ENCODE measurements around the gene EXOC1L.
"Not testable (repeated sequence)": the region's sequence is repeated elsewhere in the genome, so short reads cannot be mapped to it uniquely, and the experiment has no call there.

Gene EXOC1L

GRCh38 chr4:55841373-55842239 is 22.0 kb downstream of the EXOC1L start:
- H3K4me3 ChIP-seq (ENCODE audit: low read length); H3K4me1 ChIP-seq (ENCODE audit: insufficient read depth, low read length); H3K9me3 ChIP-seq (ENCODE audit: low read length); H3K36me3 ChIP-seq (ENCODE audit: insufficient read depth, low read length); H3K27me3 ChIP-seq (ENCODE audit: insufficient read depth, low read length): not testable (repeated sequence)
- peak overlapping the region; percentile 26 for H2AFZ ChIP-seq (ENCODE audit: low read depth, low read length)

DNA sequence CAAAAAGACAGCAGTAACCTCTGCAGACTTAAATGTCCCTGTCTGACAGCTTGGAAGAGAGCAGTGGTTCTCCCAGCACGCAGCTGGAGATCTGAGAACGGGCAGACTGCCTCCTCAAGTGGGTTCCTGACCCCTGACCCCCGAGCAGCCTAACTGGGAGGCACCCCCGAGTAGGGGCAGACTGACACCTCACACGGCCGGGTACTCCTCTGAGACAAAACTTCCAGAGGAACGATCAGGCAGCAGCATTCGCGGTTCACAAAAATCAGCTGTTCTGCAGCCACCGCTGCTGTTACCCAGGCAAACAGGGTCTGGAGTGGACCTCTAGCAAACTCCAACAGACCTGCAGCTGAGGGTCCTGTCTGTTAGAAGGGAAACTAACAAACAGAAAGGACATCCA is 22.7 kb downstream of the EXOC1L start:
- not testable (repeated sequence) for H3K27me3 ChIP-seq (ENCODE audit: insufficient read depth, low read length); H2AFZ ChIP-seq (ENCODE audit: low read depth, low read length); H3K9me3 ChIP-seq (ENCODE audit: low read length); H3K4me3 ChIP-seq (ENCODE audit: low read length); H3K36me3 ChIP-seq (ENCODE audit: insufficient read depth, low read length); H3K4me1 ChIP-seq (ENCODE audit: insufficient read depth, low read length)

GRCh38 chr4:55849724-55850123 is 30.1 kb downstream of the EXOC1L start:
- Histone ChIP-seq H2AFZ (ENCODE audit: low read depth, low read length) (no peak overlapping the region), H3K27me3 (ENCODE audit: insufficient read depth, low read length) (peaks cover 3% of the 10 kb centered on the region), H3K36me3 (ENCODE audit: insufficient read depth, low read length) (no peaks in the 10 kb centered on the region), H3K9me3 (ENCODE audit: low read length) (no peaks in the 10 kb centered on the region), H3K4me3 (ENCODE audit: low read length) (no peak overlapping the region), H3K4me1 (ENCODE audit: insufficient read depth, low read length) (peaks cover 10% of the 10 kb centered on the region)

DNA sequence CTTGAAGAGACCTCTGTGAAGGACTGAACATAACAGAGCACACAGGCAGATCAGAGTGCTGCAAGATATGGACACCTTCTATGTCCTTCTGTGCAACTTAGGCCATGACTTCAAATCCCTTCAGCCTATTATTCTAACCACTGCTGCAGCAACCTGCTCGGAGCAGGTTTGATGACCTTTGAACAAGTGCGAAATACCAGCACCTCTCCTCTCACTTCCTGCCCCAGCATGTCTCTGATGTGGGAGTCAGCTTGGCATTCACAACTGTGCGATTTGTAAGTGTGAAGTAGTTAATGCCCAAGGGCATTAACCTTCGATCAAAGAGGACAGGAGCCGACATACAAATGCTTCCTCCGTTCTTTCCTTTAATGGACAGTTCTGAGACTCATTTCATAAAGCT is 32.3 kb downstream of the EXOC1L start:
- H3K9me3 ChIP-seq (ENCODE audit: low read length): no peaks in the 10 kb centered on the region

GRCh38 chr4:55853484-55854046 is 34.0 kb downstream of the EXOC1L start, which contains the start of gene EXOC1:
Gene EXOC1, plus strand, starts transcription at chr4:55853648. Its CDS starts 4,676 bp downstream, at chr4:55858324.
- Histone ChIP-seq H3K4me1 (ENCODE audit: insufficient read depth, low read length) (peaks cover 20% of the 10 kb centered on the region), H3K4me3 (ENCODE audit: low read length) (peak within 1 kb of the TSS; percentile 78), H3K27me3 (ENCODE audit: insufficient read depth, low read length) (peaks cover 3% of the 10 kb centered on the region), H2AFZ (ENCODE audit: low read depth, low read length) (peak within 1 kb of the TSS; percentile 94), H3K36me3 (ENCODE audit: insufficient read depth, low read length) (no peaks in the 10 kb centered on the region), H3K9me3 (ENCODE audit: low read length) (no peaks in the 10 kb centered on the region)

More for the DNA sequence above, 32.3 kb downstream of the EXOC1L start:
- H3K36me3 ChIP-seq (ENCODE audit: insufficient read depth, low read length): no peaks in the 10 kb centered on the region
- no peak overlapping the region for H2AFZ ChIP-seq (ENCODE audit: low read depth, low read length)
- peaks cover 20% of the 10 kb centered on the region for H3K4me1 ChIP-seq (ENCODE audit: insufficient read depth, low read length)
- H3K4me3 ChIP-seq (ENCODE audit: low read length): no peak overlapping the region
- peaks cover 3% of the 10 kb centered on the region for H3K27me3 ChIP-seq (ENCODE audit: insufficient read depth, low read length)

GRCh38 chr4:55854129-55854528 is 34.5 kb downstream of the EXOC1L start:
- Histone ChIP-seq H3K36me3 (ENCODE audit: insufficient read depth, low read length) (peaks cover 3% of the 10 kb centered on the region), H3K9me3 (ENCODE audit: low read length) (no peaks in the 10 kb centered on the region), H3K4me3 (ENCODE audit: low read length) (peak overlapping the region; percentile 78), H2AFZ (ENCODE audit: low read depth, low read length) (peak overlapping the region; percentile 19), H3K27me3 (ENCODE audit: insufficient read depth, low read length) (peaks cover 3% of the 10 kb centered on the region), H3K4me1 (ENCODE audit: insufficient read depth, low read length) (peaks cover 20% of the 10 kb centered on the region)

- Histone ChIP-seq H3K4me3 (ENCODE audit: low read length) (no peak overlapping the region), H3K4me1 (ENCODE audit: insufficient read depth, low read length) (peaks cover 20% of the 10 kb centered on the region), H3K36me3 (ENCODE audit: insufficient read depth, low read length) (peaks cover 10% of the 10 kb centered on the region), H3K9me3 (ENCODE audit: low read length) (no peaks in the 10 kb centered on the region), H3K27me3 (ENCODE audit: insufficient read depth, low read length) (no peaks in the 10 kb centered on the region), H2AFZ (ENCODE audit: low read depth, low read length) (no peak overlapping the region)
Measured at GRCh38 chr4:55857586-55857985, 38.0 kb downstream of the EXOC1L start.

DNA sequence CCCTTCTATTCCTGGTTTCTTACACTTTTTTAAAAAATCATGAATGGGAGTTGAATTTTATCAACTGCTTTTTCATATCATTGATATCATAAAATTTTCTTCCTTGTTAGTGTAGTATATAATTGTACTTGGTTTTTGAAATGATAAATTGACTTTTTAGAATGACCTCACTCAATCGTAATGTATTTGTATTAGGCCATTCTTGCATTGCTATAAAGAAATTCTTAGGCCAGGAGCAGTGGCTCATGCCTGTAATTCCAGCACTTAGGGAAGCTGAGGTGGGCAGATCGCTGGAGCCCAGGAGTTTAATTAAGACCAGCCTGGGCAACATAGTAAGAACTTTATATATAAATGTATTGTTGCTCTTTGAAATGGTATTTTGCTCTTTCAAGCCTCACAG is 40.1 kb downstream of the EXOC1L start:
- Histone ChIP-seq H2AFZ (ENCODE audit: low read depth, low read length) (no peak overlapping the region), H3K36me3 (ENCODE audit: insufficient read depth, low read length) (peaks cover 17% of the 10 kb centered on the region), H3K4me3 (ENCODE audit: low read length) (no peak overlapping the region), H3K27me3 (ENCODE audit: insufficient read depth, low read length) (no peaks in the 10 kb centered on the region), H3K9me3 (ENCODE audit: low read length) (no peaks in the 10 kb centered on the region), H3K4me1 (ENCODE audit: insufficient read depth, low read length) (peaks cover 11% of the 10 kb centered on the region)

- no peaks in the 10 kb centered on the region for H3K9me3 ChIP-seq (ENCODE audit: low read length)
- H3K4me1 ChIP-seq (ENCODE audit: insufficient read depth, low read length): no peaks in the 10 kb centered on the region
- no peak overlapping the region for H2AFZ ChIP-seq (ENCODE audit: low read depth, low read length)
- peaks cover 35% of the 10 kb centered on the region for H3K36me3 ChIP-seq (ENCODE audit: insufficient read depth, low read length)
- no peaks in the 10 kb centered on the region for H3K27me3 ChIP-seq (ENCODE audit: insufficient read depth, low read length)
- no peak overlapping the region for H3K4me3 ChIP-seq (ENCODE audit: low read length)
Measured at GRCh38 chr4:55864577-55865223, 45.1 kb downstream of the EXOC1L start.

GRCh38 chr4:55865228-55865806 is 45.7 kb downstream of the EXOC1L start:
- Histone ChIP-seq H3K4me3 (ENCODE audit: low read length) (no peak overlapping the region), H3K4me1 (ENCODE audit: insufficient read depth, low read length) (no peaks in the 10 kb centered on the region), H2AFZ (ENCODE audit: low read depth, low read length) (no peak overlapping the region), H3K27me3 (ENCODE audit: insufficient read depth, low read length) (no peaks in the 10 kb centered on the region), H3K9me3 (ENCODE audit: low read length) (no peaks in the 10 kb centered on the region), H3K36me3 (ENCODE audit: insufficient read depth, low read length) (peaks cover 37% of the 10 kb centered on the region)

DNA sequence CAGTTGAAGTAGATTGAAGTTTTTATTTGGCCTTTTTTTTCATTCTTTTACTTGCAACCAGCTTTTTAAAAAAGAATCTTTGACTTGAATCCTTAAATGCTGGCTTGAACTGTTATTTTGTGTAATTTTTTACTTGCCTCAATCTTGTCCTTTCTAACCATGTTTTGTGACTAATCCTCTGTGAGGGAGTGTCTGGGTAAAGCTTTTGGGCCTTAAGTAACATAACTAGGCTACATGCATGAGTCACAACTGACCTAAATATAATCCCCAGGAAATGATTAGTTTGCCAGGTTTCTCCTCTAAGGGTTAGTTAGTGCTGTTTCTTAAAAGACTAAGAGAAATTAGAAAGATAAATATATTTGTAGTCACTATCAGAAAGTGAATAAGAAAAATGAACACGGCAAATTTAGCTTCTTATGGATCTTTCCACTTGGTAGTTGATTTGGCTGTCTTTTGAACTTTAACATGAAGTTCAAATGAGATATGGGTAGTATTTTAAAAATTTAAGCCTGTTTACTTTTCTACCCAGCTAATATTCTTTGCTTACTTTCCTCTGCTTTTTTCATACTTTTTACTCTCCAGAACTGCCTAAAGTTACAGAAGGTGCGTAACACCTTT is 46.8 kb downstream of the EXOC1L start:
- H3K36me3 ChIP-seq (ENCODE audit: insufficient read depth, low read length): peaks cover 47% of the 10 kb centered on the region
- no peaks in the 10 kb centered on the region for H3K9me3 ChIP-seq (ENCODE audit: low read length)
- H2AFZ ChIP-seq (ENCODE audit: low read depth, low read length): no peak overlapping the region
- no peak overlapping the region for H3K4me3 ChIP-seq (ENCODE audit: low read length)
- H3K4me1 ChIP-seq (ENCODE audit: insufficient read depth, low read length): no peaks in the 10 kb centered on the region
- no peaks in the 10 kb centered on the region for H3K27me3 ChIP-seq (ENCODE audit: insufficient read depth, low read length)

DNA sequence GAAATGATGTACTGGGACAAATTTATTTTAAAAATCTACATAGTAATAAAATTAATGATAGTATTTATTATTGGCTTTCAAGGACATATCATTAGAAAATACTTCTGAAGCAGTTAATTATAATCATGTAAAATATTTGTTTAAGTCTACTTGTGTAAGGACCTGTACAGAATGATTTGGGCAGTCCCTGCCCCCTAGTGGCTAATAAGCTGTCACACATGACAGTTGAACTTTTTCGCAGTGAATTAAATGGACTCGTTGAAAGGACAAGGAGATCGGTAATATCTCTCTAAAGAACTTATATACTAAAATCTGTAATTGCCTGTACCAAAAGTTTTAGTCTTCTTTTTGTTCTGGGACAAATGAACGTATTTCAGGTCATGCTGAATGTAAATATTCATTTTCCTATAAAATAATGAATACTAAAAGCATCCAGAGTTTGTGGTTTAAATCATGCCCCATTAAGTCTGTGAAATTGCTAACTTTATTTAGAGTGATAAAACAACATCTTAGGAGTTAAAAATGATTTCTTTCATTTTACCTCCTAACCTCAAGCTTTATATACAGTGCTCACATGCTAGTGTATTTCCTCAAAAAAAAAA is 47.5 kb downstream of the EXOC1L start:
- H3K36me3 ChIP-seq (ENCODE audit: insufficient read depth, low read length): peaks cover 51% of the 10 kb centered on the region
- no peaks in the 10 kb centered on the region for H3K27me3 ChIP-seq (ENCODE audit: insufficient read depth, low read length)
- no peaks in the 10 kb centered on the region for H3K9me3 ChIP-seq (ENCODE audit: low read length)
- no peak overlapping the region for H2AFZ ChIP-seq (ENCODE audit: low read depth, low read length)
- H3K4me3 ChIP-seq (ENCODE audit: low read length): no peak overlapping the region
- H3K4me1 ChIP-seq (ENCODE audit: insufficient read depth, low read length): no peaks in the 10 kb centered on the region
